ENCODE measurements around the gene MPP7. TPM values are rescaled to one million over a fixed set of nuclear protein-coding genes. Genes with fewer than 3 reads are reported as not detected.
"Not testable (repeated sequence)": the region's sequence is repeated elsewhere in the genome, so short reads cannot be mapped to it uniquely, and the experiment has no call there.

Gene MPP7
- total RNA-seq, 2 experiments from 2014 or later, result 4.0 to 4.3 TPM

DNA sequence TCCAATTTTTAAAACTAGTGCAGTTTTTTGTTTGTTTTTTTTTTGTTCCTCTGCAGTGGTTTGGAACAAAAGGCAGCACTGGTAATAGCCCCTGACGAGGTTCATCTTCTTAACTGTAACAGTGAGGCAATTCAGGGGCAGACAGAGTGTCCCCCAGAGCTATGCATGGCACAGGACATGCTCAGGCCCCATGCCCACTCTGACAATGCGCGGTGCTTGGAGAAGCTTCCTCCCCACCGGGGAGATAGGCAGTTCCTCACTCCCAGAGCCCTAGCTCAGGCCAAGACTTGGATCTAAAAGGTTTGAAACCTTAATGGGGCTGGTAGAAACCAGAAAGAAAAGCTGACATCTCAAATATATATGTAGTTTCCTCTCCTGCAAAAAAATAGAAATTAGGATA lies 17.9 kb upstream of the MPP7 start:
- Mint-ChIP-seq H3K4me3 (no peak overlapping the region), H3K27me3 (no peaks in the 10 kb centered on the region), H3K4me1 (no peaks in the 10 kb centered on the region), H3K27ac (no peak overlapping the region), H3K9me3 (no peaks in the 10 kb centered on the region), H3K36me3 (ENCODE audit: low read depth) (no peaks in the 10 kb centered on the region)
- ChIA-PET POLR2A (interaction anchor here (1.3 kb wide), 1 partner anchor 14 kb away, joined by 3 read pairs; no protein-coding TSS in a partner anchor), CTCF (interaction anchor here (7.6 kb wide), 1 partner anchor 18 kb away, joined by 35 read pairs; the partner anchor contains the start of gene MPP7)
- DNase-seq, result no peak

GRCh38 chr10:28320090-28320489 lies 17.2 kb upstream of the MPP7 start:
- Mint-ChIP-seq H3K9me3 (no peaks in the 10 kb centered on the region), H3K27ac (no peak overlapping the region), H3K4me1 (no peaks in the 10 kb centered on the region), H3K27me3 (no peaks in the 10 kb centered on the region), H3K36me3 (ENCODE audit: low read depth) (no peaks in the 10 kb centered on the region), H3K4me3 (no peak overlapping the region)
- no peak for DNase-seq
- ChIA-PET POLR2A (no interaction called here), CTCF (interaction anchor here (7.6 kb wide), 1 partner anchor 17 kb away, joined by 35 read pairs; the partner anchor contains the start of gene MPP7)

DNA sequence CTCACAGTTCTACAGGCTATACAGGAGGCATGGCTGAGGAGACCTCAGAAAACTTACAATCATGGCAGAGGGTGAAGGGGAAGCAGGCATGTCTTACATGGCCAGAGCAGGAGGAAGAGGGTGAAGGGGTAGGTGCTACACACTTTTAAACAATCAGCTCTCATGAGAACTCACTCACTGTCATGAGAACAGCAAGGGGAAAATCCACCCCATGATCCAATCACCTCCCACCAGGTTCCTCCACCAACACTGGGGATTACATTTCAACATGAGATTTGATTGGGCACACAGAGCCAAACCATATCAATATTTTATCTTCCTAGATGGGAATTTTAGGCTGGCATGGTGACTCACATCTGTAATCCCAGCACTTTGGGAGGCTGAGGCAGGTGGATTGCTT lies 16.2 kb upstream of the MPP7 start:
- H3K4me3 Mint-ChIP-seq, POLR2A ChIA-PET: not testable (repeated sequence)

DNA sequence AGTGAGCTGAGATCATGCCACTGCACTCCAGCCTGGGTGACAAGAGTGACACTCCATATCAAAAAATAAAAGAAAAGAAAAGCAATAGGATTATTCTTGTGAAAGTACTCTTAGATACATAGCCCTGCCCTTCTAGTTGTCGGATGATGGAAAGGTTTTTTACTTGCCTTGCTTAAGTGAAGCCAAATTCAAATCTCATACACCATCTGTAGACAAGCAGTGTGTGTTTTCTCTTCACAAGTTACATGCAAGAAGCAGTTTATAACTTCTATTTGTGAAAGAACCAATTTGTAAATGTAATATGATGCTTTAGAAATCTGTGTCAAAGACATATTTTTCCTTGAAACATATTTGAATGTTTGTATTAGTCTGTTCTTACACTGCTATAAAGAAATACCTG lies 15.8 kb upstream of the MPP7 start:
- DNase-seq, result no peak
- H3K27me3 Mint-ChIP-seq, result no peaks in the 10 kb centered on the region
- ChIA-PET CTCF (interaction anchor here (0.9 kb wide), 1 partner anchor 13 kb away, joined by 3 read pairs; no protein-coding TSS in a partner anchor), POLR2A (no interaction called here)
- H3K36me3 Mint-ChIP-seq (ENCODE audit: low read depth), result no peaks in the 10 kb centered on the region
- no peak overlapping the region for H3K4me3 Mint-ChIP-seq
- H3K4me1 Mint-ChIP-seq, result no peaks in the 10 kb centered on the region
- no peaks in the 10 kb centered on the region for H3K9me3 Mint-ChIP-seq
- H3K27ac Mint-ChIP-seq, result no peak overlapping the region

More for the DNA sequence above, 16.2 kb upstream of the MPP7 start:
- H3K27ac Mint-ChIP-seq; H3K4me1 Mint-ChIP-seq; CTCF ChIA-PET; H3K36me3 Mint-ChIP-seq (ENCODE audit: low read depth); DNase-seq; H3K9me3 Mint-ChIP-seq; H3K27me3 Mint-ChIP-seq: not testable (repeated sequence)

GRCh38 chr10:28317760-28318159 lies 14.9 kb upstream of the MPP7 start:
- ChIA-PET POLR2A (no interaction called here), CTCF (interaction anchor here (0.9 to 1.4 kb wide), 2 partner anchors 12 to 15 kb away, joined by 3 to 6 read pairs; partner anchors contain the start of gene MPP7)
- no peak overlapping the region for H3K4me3 Mint-ChIP-seq

GRCh38 chr10:28316696-28317095 lies 13.8 kb upstream of the MPP7 start:
- Mint-ChIP-seq H3K9me3 (no peaks in the 10 kb centered on the region), H3K27me3 (no peaks in the 10 kb centered on the region), H3K36me3 (ENCODE audit: low read depth) (no peaks in the 10 kb centered on the region), H3K27ac (no peak overlapping the region), H3K4me1 (no peaks in the 10 kb centered on the region), H3K4me3 (no peak overlapping the region)
- DNase-seq, result no peak
- CTCF ChIA-PET, result interaction anchor here (1.4 to 5.7 kb wide), 2 partner anchors 14 to 15 kb away, joined by 6 to 35 read pairs; partner anchors contain the start of gene MPP7
- POLR2A ChIA-PET, result interaction anchor here (0.9 kb wide), 1 partner anchor 17 kb away, joined by 3 read pairs; no protein-coding TSS in a partner anchor

More at GRCh38 chr10:28317760-28318159, 14.9 kb upstream of the MPP7 start:
- no peak overlapping the region for H3K27ac Mint-ChIP-seq
- no peaks in the 10 kb centered on the region for H3K27me3 Mint-ChIP-seq
- no peaks in the 10 kb centered on the region for H3K9me3 Mint-ChIP-seq
- H3K36me3 Mint-ChIP-seq (ENCODE audit: low read depth), result no peaks in the 10 kb centered on the region
- H3K4me1 Mint-ChIP-seq, result no peaks in the 10 kb centered on the region
- DNase-seq, result no peak

GRCh38 chr10:28315140-28315539 lies 12.3 kb upstream of the MPP7 start:
- H3K27me3 Mint-ChIP-seq, result no peaks in the 10 kb centered on the region
- no peak for DNase-seq
- no peaks in the 10 kb centered on the region for H3K9me3 Mint-ChIP-seq
- ChIA-PET POLR2A (no interaction called here), CTCF (interaction anchor here (5.7 kb wide), 1 partner anchor 13 kb away, joined by 35 read pairs; the partner anchor contains the start of gene MPP7)
- H3K27ac Mint-ChIP-seq, result no peak overlapping the region
- H3K4me1 Mint-ChIP-seq, result no peaks in the 10 kb centered on the region
- H3K36me3 Mint-ChIP-seq (ENCODE audit: low read depth), result no peaks in the 10 kb centered on the region
- no peak overlapping the region for H3K4me3 Mint-ChIP-seq

- Mint-ChIP-seq H3K4me3 (no peak overlapping the region), H3K27ac (no peak overlapping the region), H3K27me3 (no peaks in the 10 kb centered on the region), H3K9me3 (no peaks in the 10 kb centered on the region), H3K4me1 (no peaks in the 10 kb centered on the region), H3K36me3 (ENCODE audit: low read depth) (no peaks in the 10 kb centered on the region)
- ChIA-PET CTCF (interaction anchor here (1.0 to 5.7 kb wide), 2 partner anchors 12 to 78 kb away, joined by 3 to 35 read pairs; partner anchors contain the start of gene MPP7), POLR2A (no interaction called here)
- DNase-seq, result no peak
Measured at GRCh38 chr10:28314211-28314610, 11.3 kb upstream of the MPP7 start.

- H3K36me3 Mint-ChIP-seq (ENCODE audit: low read depth), result no peaks in the 10 kb centered on the region
- H3K27ac Mint-ChIP-seq, result no peak overlapping the region
- no peaks in the 10 kb centered on the region for H3K9me3 Mint-ChIP-seq
- peaks cover 4% of the 10 kb centered on the region for H3K27me3 Mint-ChIP-seq
- CTCF ChIA-PET, result interaction anchor here (0.8 to 5.7 kb wide), 4 partner anchors 10 to 81 kb away, joined by 3 to 35 read pairs (median 4); partner anchors contain the start of gene MPP7
- POLR2A ChIA-PET, result interaction anchor here (0.7 to 1.2 kb wide), 2 partner anchors 9 to 22 kb away, joined by 3 to 5 read pairs; partner anchors contain the start of gene MPP7
- no peaks in the 10 kb centered on the region for H3K4me1 Mint-ChIP-seq
- H3K4me3 Mint-ChIP-seq, result no peak overlapping the region
- no peak for DNase-seq
Measured at GRCh38 chr10:28312572-28312971, 9.7 kb upstream of the MPP7 start.

- no peak overlapping the region for H3K4me3 Mint-ChIP-seq
- DNase-seq, result no peak
- ChIA-PET CTCF (interaction anchor here (5.7 kb wide), 1 partner anchor 9 kb away, joined by 35 read pairs; the partner anchor contains the start of gene MPP7), POLR2A (interaction anchor here (1.2 kb wide), 2 partner anchors 8 to 14 kb away, joined by 3 to 5 read pairs; partner anchors contain the start of gene MPP7)
- H3K27ac Mint-ChIP-seq, result no peak overlapping the region
- no peaks in the 10 kb centered on the region for H3K36me3 Mint-ChIP-seq (ENCODE audit: low read depth)
- no peaks in the 10 kb centered on the region for H3K9me3 Mint-ChIP-seq
- peaks cover 4% of the 10 kb centered on the region for H3K27me3 Mint-ChIP-seq
- no peaks in the 10 kb centered on the region for H3K4me1 Mint-ChIP-seq
Measured at GRCh38 chr10:28311104-28311503, 8.2 kb upstream of the MPP7 start.

DNA sequence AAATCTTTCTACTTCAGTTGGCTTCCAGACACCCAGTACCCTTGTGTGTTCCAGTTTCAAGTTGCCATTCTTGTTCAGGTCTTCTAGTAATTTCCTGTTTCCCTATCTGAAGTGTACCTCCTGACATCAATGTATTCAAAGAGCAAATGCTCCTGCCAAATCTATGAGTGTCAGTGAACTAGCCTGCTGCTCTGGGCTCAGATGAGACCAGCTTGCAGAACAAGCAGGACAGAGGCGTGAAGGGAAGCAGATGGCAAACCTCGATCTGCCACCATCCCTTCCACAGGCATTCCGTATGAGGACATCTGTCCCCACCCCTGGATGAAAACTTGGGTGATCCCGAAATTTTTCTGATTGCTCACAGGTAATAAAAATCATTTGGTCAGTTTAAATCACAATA lies 4.4 kb upstream of the MPP7 start:
- CTCF ChIA-PET, result no interaction called here
- Mint-ChIP-seq H3K9me3 (no peaks in the 10 kb centered on the region), H3K4me3 (no peak overlapping the region), H3K27me3 (peaks cover 24% of the 10 kb centered on the region), H3K36me3 (ENCODE audit: low read depth) (no peaks in the 10 kb centered on the region), H3K27ac (no peak overlapping the region), H3K4me1 (peaks cover 13% of the 10 kb centered on the region)
- POLR2A ChIA-PET, result no interaction called here
- no peak for DNase-seq

DNA sequence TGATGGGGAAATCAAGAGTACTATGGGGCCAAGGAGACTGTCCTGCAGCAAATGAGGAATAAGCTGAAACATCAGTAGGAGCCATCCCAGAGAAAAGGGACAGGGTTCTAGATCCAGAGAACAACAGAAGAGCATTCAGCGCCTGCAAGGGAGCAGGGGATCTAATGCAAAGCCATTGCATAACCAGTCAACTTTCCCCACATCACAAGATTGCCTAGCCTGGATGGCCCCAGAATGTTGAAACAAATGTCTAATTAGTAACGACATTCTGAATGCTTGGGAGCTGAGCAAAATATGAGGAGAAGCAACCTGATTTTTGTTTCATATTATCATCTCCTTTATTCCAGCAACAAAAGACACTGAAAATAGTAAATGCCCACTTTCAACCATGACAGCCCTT lies 2.7 kb upstream of the MPP7 start:
- DNase-seq, result no peak
- CTCF ChIA-PET, result interaction anchor here (0.7 to 4.7 kb wide), 2 partner anchors 13 to 27 kb away, joined by 3 to 62 read pairs; no protein-coding TSS in a partner anchor
- Mint-ChIP-seq H3K36me3 (ENCODE audit: low read depth) (no peaks in the 10 kb centered on the region), H3K27ac (no peak overlapping the region), H3K4me1 (peaks cover 15% of the 10 kb centered on the region), H3K27me3 (peaks cover 31% of the 10 kb centered on the region), H3K9me3 (no peaks in the 10 kb centered on the region), H3K4me3 (no peak overlapping the region)
- POLR2A ChIA-PET, result no interaction called here

DNA sequence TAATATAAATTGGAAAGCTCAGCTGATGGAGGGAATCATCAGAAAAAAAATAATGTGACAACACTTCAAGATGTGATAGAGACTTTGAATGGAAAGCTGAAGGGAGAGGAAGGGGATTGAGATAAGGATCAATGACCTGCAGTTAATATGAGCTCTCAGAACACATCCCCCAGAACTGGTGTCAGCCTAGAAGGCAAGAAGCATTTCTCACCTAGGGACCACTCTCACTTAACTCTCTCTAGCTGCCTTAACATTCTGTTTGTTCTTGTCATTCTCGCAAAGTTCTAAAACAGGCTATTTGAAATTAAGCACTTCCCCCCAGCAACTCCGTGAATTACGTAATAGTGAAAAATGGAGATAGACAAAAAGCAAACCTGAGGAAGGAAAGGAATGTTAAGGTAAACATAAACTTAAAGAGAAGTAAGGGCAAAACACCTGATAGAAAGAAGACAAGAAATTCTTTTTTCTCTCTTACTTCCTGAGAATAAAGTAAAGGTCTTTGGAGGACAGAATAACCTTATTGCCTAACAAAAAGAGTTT lies 1.2 kb upstream of the MPP7 start:
- no peaks in the 10 kb centered on the region for H3K36me3 Mint-ChIP-seq (ENCODE audit: low read depth)
- DNase-seq, result no peak
- no peak overlapping the region for H3K27ac Mint-ChIP-seq
- ChIA-PET POLR2A (interaction anchor here (0.7 to 3.6 kb wide), 5 partner anchors 8 to 76 kb away, joined by 4 to 38 read pairs (median 13); no protein-coding TSS in a partner anchor), CTCF (interaction anchor here (1.2 to 4.7 kb wide), 7 partner anchors 10 to 105 kb away, joined by 5 to 75 read pairs (median 35); no protein-coding TSS in a partner anchor)
- H3K4me3 Mint-ChIP-seq, result no peak overlapping the region
- peaks cover 31% of the 10 kb centered on the region for H3K27me3 Mint-ChIP-seq
- peaks cover 18% of the 10 kb centered on the region for H3K4me1 Mint-ChIP-seq
- no peaks in the 10 kb centered on the region for H3K9me3 Mint-ChIP-seq

Measured in activated CD4-positive, alpha-beta memory T cell treated with anti-CD3 and anti-CD28 coated beads, Interleukin-2, amount 10 ng/mL, durations not matched to agents 7 days and 5 days (primary cell).